ENCODE data around the gene KLK15.
A peak's percentile ranks its signal among the peaks of the same experiment; 100 is the strongest.
"Not testable (repeated sequence)": the region's sequence is repeated elsewhere in the genome, so short reads cannot be mapped to it uniquely, and the experiment has no call there.

KLK15 gene

DNA sequence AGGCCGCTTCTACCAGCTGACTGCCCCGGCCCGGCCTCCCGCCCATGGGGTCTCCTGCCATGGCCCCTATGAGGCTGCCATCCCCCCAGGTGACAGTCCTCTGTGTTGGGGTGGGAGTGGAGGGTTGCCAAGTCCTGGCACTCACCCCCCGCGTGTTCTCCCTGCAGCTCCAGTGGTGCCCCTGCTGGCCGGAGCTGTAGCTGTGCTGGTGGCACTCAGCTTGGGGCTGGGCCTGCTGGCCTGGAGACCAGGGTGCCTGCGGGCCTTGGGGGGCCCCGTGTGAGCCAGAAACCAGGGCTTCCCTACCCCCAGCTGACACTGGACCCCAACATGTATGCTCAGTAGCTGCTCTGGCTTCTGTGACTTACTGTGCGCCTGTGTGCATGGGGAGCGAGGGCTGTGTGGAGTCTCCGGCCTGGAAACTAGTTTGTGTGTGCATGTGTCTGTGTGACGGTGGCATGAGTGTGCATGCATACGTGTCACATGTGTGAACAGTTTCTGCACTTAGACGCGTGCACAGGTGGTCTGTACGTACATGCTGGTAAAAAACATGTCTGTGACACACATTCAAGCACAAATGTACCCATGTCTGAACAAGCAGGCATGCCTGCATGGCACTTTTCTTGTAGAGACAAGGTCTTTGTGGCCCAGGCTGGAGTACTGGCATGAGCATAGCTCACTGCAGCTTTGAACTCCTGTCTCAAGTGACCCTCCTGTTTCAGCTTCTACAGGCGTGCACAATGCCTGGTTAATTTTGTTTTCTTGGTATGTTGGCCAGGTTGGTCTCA, 38.3 kb downstream of the KLK15 start:
- DNase-seq, result no peak

DNA sequence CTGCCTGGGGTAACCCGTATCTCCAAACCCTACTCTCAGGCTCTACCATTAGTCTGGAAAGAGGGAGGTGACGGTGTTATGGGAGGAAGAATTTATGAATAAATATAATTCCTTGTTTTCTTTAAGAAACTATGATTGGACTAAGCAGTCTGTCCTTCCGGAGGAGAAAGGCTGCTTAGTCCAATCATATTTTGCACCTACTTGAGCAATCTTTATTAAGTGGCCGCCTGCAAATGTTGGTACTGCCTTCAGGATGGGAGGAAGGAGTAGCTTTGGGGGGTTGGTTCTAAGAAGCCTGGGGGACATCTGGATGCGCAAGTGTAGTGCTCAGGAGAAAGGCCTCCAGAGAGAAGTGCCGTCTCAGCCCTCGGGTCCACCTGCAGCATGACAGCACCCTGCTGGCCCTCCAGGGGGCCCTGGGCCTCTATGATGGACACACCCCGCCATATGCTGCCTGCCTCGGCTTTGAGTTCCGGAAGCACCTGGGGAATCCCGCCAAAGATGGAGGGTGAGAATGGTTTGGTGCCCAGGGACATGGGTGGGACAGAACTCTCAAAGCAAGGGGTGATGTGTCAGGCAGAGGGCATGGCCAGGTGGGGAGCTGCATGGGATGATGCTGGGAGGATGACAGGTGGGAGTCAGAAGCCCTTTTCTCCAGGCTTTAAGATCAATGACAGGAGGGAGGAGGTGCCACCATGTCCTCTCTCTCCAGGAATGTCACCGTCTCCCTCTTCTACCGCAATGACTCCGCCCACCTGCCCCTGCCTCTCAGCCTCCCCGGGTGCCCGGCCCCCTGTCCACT, 39.1 kb downstream of the KLK15 start:
- DNase-seq, result no peak

DNA sequence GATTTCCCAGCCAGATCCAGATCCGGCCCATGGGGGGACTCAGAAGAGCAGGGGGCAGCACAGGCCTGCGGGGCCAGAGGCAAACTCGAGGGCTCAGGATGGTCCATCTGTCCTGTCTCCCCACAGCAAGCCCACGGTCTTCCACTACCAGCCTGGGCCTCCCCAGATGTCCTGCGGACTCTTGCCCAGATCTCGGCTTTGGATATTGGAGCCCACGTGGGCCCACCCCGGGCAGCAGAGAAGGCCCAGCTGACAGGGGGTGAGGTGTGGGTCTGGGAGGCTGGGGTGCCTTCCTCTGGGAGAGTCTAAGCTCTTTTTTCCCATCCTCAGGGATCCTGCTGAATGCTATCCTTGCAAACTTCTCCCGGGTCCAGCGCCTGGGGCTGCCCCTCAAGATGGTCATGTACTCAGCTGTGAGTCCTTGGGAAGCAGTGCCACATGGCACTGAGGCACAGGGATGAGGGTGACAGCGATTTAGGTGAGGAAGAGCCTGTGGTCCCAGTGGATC, 39.8 kb downstream of the KLK15 start:
- DNase-seq, result no peak

DNA sequence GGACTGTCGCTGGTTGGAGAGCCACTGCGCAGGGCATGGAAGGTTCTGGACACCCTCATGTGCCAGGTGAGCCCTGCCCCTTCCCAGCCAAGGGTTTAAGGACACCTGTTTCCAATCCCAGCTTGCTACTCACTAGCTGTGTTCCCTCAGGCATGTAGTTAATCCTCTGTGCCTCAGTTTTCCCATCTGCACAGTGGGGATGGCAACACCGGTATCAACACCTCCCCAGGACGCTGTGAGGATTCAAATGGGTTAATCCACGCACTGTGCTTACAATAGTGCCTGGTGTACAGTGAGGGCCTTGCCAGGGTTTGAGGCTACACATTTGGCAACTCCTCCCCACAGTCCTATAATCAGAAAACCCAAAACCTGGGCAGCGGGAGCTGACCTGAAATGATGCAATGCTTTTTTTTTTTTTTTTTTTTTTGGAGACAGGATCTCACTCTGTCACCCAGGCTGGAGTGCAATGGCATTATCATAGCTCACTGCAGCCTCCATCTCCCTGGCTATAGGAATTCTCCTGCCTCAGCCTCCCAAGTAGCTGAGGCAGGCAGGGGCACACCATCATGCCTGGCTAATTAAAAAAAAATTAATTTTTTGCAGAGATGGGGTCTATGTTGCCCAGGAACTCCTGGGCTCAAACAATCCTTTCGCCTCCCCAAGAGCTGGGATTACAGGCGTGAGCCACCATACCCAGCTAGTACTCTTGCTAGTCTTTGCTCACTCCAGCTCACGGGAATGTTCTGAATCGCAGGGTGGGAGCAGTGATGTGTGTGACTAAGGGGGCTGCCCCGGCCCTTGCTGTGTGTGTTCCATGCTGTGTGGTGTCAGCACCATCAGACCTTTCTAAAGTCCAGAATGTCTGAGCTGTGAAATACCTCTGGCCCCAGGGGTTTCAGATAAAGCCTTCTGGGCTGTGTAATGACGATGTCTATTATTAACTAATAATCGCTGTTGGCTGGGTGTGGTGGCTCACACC, 40.8 kb downstream of the KLK15 start:
- no peak for DNase-seq

DNA sequence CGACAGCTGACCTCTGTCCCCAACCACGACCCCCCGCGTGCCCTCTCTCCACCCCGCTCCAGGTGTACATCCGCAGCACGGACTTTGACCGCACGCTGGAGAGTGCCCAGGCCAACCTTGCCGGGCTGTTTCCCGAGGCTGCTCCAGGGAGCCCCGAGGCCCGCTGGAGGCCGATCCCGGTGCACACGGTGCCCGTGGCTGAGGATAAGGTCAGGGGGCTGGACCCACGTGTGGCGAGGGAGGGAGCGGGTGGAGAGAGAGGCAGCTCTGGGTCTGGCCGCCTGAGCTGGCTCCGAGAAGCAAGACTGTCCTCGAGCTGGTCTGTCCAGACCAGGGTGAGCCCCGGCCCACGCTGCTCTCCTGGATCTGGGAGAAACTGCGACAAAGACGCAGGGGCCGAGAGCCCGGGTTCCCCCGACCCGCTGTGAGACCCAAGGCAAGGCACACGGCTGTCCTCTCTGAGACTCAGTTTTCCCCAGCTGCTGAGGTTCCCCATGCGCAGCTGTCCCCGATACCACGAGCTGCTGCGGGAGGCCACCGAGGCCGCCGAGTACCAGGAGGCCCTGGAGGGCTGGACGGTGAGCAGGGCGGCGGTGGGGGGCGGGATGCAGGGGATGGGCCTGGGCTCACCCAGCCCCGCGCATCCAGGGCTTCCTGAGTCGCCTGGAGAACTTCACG, 41.6 kb downstream of the KLK15 start:
- no peak for DNase-seq

DNA sequence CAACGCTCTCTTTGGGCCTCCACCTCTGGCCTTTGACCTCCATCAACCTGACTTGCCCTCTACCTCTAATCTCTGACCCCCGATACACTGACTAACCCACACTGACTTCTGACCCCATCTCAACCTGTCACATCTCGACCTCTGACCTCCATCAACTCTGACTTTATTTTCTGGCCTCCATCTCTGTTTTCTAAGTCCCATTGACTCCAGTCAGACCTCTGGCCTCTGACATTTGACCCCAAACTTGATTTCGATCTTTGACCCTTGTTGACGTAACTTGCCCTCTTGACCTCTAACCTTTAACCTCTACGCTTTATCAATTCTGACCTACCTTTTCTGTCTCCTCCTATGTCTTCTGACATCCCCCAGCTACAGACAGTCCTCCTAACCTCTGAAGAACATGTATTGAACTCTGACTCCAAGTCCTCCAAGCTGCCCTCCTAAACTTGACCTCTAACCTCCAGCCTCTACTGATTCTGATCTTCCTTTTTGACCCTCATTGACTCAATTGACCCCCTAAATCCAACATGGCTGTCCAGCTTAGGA, 42.4 kb downstream of the KLK15 start:
- DNase-seq, result no peak

DNA sequence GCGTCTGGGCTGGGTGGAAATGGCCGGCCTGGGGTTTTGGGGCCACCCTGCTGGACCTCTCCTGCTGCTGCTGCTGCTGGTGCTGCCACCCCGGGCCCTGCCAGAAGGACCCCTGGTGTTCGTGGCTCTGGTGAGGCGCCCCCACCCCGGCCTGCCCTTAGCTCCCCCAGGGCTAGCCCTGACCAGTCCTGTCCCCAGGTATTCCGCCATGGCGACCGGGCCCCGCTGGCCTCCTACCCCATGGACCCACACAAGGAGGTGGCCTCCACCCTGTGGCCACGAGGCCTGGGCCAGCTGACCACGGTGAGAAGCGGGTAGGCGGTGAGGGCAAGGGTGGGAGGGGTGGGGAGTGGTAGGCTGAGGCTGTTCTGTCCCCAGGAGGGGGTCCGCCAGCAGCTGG, 43.0 kb downstream of the KLK15 start, which contains the start of gene ACP4:
Gene ACP4 (plus strand): TSS at position 20 of the 400 bp plus-strand sequence. CDS start 0 bp downstream, at position 20.
- DNase-seq, result no peak

DNA sequence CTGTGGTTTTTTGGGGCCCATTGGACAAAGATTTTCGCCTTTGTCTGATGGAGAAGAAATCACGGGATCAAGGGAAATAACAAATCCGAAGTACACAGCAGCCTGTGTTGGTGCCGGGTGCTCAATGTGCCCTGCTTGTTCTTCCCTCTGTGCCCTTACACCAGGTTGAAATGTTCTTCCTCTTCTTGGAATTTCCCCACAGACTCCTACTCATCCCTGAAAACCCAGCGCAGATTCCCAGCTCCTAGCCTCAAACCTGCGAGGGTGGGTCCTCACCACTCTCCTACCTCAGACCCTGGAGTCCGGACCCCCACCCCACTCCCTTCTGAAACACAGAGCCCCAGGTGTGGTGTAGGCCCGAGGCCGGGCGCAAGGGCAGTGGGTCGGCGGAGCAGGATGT, 48.0 kb downstream of the KLK15 start:
- no peak for DNase-seq

DNA sequence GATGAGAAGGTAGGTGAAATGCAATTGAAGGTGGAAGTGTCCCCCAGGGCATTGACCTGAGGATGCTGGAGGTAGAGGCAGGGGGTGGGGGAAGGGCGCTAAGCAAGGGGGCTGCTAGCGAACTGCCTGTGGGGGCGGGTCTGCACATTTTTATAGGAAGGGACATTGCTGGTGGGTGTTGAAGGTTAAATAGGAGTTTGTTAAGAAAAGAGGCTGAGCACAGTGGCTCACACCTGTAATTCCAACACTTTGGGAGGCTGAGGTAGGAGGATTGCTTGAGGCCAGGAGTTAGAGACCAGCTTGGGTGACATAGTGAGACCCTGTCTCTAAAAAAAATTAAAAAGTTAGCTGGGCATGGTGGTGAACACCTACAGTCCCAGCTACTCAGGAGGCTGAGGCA, 48.7 kb downstream of the KLK15 start:
- no peak for DNase-seq

DNA sequence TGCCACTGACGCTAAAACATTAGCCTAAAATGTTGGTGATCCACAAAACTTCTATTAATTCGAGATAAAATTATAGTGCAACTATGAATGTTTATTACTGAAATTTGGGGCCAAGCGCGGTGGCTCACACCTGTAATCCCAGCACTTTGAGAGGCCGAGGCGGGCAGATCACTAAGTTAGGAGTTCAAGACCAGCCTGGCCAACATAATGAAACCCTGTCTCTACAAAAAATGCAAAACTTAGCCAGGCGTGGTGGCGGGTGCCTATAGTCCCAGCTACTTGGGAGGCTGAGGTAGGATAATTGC, 49.6 kb downstream of the KLK15 start:
- DNase-seq, result not testable (repeated sequence)

DNA sequence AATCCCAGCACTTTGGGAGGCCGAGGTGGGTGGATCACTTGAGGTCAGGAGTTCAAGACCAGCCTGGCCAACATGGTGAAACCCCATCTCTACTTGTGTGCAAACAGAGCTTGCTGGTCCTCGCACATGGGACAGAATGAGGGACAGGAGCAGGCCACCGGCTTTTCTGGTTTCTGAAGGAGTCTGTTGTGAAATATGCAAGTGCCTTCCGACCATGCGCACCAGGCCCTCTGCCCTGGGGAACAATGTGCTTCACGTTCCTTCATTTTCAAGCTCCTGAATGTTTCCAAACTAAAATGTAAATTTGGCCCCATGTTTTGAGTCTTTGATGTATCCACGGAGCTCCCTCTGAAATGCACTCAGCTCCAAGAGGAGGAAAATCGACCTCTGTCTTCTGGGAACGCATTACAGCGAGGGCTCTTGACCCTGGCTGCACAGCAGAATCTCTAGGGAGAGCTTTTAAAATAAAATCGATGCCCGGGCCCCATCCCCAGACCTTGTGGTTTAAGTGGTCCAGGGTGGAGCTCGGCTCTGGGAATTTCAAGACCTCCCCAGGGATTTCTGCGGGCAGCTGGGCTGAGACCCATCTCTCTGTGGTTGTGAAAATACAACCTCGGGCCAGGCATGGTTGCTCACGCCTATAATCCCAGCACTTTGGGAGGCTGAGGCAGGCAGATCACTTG, 52.5 kb downstream of the KLK15 start:
- no peak for DNase-seq

DNA sequence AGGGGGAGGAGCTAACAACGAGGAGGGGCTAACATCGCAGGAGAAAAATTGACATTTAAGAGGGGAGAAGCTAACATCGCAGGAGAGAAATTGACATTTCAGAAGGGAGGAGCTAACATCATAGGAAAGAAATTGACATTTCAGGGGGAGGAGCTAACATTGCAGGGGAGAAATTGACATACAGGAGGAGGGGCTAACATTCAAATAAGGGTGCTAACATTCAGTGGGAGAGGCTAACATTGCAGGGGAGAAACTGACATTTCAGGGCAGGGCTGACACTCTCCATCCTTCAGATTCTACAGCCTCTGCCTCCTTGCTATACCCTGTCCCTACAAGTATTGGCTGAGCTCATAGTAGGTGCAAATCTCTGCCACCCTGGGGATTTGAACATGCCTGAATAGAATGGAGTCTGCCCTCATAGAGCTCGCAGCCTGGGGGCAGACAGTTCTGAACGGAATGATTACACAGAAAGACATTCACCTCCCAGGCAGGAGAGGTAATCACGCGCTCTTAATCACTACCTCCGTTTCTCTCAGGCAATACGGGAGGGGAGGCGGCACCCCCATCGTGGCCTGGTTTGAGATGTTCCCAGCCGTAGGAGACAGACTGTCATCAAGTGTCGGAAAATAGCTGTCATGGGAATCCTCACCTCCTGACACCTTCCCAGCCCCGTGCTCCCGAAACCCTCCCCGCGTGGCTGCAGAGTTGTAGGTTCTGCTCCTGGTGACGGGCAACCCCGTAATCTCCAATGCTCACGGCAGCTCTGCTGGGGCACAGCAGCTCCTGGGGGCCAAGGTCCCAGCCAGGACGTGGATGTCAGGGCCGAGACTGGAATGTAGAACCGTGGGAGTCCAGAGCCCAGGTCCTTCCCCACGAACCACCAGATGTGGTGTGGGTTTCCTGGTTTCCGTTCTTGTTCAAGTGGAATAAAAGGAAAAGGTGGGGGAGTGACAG, 53.6 kb downstream of the KLK15 start:
- no peak for DNase-seq

DNA sequence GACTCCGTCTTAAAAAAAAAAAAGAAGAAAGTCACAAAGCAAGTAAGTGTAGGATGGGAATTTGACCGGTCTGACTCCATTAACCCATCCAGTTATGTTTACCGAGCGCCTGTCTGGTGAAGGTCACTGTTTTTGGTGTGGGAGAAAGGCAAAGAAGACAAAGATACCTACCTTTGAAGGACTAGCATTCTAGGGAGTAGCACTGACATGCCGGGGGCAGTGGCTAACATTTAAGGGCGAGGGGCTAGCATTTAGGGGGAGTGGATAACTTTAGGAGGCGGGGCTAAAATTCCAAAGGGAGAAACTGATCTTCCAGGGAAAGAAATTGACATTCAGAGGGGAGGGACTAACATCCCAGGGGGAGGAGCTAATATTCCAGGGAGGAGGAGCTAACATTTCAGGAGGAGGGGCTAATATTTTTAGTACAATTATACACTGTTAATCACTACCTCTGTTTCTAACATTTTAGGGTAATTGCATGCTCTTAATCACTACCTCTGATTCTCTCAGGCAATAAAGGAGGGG, 54.4 kb downstream of the KLK15 start:
- no peak for DNase-seq

DNA sequence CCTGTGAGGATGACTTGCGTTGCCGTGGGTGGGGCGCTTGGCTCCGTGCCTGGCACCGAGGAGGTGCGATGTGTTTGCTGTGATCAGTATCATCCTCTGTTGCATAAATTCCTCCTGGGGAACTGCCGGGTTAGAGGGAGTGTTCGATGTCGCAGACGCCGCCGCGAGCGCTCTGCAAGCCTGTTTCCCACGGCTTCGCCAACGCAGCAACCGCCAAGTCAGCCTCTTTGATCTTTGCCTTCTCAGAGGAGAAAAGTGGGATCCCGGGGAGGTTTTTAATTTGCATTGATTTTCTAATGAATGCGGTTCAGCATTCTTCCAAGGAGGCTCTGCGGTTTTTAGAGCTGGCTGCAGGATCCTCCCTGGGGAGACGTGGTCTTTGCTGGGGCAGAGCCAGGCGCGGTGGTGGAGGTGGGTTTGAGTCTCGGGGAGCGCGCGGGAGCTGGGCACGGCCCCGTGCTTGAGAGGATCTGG, 55.5 kb downstream of the KLK15 start:
- DNase-seq, result peak; percentile 24

DNA sequence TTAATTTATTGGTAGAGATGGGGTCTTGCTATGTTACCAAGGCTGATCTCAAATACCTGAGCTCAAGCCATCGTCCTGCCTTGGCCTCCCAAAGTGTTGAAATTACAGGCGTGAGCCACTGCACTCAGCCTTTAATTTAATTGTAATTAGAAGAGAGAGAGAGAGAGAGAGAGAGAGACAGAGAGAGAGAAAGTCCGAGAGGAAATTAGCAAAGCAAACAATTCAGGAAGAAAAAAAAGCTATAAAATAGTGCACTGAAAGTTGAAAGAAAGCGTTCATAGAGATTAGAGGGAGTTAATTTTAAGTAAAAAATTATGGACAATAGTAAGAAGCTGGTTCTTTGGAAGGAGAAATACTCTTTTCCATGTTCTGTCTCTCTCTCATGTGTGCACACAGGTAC, 56.1 kb downstream of the KLK15 start:
- DNase-seq, result no peak

DNA sequence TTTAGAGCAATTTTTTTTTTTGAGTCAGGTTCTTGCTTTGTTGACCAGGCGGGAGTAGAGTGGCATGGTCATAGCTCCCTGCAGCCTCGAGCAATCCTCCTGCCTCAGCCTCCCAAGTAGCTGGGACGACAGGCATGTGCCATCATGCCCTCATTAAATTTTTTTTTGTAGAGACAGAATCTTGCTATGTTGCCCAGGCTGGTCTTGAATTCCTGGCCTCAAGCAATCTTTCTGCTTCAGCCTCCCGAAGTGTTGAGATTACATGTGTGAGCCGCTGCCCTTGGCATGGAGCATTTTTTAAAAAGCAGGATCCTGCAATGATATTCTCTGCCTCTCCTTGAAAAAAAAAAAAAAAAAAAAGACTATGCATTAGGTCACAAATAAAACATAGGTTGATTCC, 57.2 kb downstream of the KLK15 start:
- no peak for DNase-seq

Measured in NCI-H748 treated with DMSO at 0.1 percent for 48 hours (cell line).